ENCODE results near the gene PLA2G4B.

Gene PLA2G4B, protein sequence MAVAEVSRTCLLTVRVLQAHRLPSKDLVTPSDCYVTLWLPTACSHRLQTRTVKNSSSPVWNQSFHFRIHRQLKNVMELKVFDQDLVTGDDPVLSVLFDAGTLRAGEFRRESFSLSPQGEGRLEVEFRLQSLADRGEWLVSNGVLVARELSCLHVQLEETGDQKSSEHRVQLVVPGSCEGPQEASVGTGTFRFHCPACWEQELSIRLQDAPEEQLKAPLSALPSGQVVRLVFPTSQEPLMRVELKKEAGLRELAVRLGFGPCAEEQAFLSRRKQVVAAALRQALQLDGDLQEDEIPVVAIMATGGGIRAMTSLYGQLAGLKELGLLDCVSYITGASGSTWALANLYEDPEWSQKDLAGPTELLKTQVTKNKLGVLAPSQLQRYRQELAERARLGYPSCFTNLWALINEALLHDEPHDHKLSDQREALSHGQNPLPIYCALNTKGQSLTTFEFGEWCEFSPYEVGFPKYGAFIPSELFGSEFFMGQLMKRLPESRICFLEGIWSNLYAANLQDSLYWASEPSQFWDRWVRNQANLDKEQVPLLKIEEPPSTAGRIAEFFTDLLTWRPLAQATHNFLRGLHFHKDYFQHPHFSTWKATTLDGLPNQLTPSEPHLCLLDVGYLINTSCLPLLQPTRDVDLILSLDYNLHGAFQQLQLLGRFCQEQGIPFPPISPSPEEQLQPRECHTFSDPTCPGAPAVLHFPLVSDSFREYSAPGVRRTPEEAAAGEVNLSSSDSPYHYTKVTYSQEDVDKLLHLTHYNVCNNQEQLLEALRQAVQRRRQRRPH

GRCh38 chr15:41838400-41838897 lies at the start of gene PLA2G4B:
TSS of gene PLA2G4B (plus strand) at chr15:41838847. CDS start at chr15:41838914, 67 bp downstream.
- DNase-seq: no peak

GRCh38 chr15:41789236-41789635 lies 49.4 kb upstream of the PLA2G4B start:
- DNase-seq: no peak

- no peak for DNase-seq
These were observed 49.0 kb upstream of the PLA2G4B start for GRCh38 chr15:41789662-41790061.

- DNase-seq: no peak
These were observed 48.5 kb upstream of the PLA2G4B start for GRCh38 chr15:41790169-41790568.

GRCh38 chr15:41790756-41791546 lies 47.7 kb upstream of the PLA2G4B start:
- DNase-seq: no peak

DNA sequence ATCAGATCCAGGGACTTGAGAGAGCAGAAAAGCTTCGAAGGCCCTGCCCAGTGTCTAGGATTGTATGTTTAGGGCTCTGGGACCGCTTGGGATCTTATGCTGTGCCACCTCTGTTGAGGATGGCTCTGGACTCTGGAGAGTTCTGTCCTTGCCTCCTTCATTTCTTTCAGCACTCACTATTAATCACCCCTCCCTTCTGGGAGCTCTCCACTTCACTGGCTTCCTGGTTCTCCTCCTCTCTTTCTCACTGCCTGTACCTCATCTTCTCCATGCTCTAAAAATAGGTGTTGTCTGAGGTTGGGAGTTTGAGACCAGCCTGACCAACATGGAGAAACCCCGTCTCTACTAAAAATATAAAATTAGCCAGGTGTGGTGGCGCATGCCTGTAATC lies 47.1 kb upstream of the PLA2G4B start:
- DNase-seq: no peak

DNA sequence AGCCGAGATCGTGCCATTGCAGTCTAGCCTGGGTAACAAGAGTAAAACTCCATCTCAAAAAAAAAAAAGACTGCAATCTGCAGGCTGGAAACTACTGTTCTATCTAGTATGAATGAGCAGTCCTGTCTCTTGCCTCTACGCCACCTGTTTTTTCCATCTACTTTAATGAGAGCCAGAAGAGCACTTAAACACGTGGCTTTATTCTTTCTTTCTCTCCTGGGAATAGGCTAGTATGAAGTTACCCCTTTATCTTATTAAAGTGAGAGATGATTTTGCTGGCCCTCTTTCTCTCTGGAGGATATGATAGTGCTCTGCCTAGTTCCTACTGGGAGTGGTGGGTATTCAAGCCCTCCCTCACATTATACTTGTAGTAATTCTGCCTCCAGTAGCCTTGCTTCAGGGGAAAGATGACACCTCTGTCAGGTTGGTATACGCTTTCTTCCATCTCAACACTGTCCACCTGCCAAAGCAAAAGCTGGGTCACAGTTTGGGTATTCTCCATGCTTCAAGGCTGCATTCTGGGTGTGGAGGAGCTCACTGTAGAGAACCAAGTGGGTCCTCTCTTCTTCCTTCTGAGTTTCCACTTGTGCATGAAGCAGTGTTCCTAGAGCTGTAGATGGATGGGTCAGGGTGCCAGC lies 46.5 kb upstream of the PLA2G4B start:
- no peak for DNase-seq

DNA sequence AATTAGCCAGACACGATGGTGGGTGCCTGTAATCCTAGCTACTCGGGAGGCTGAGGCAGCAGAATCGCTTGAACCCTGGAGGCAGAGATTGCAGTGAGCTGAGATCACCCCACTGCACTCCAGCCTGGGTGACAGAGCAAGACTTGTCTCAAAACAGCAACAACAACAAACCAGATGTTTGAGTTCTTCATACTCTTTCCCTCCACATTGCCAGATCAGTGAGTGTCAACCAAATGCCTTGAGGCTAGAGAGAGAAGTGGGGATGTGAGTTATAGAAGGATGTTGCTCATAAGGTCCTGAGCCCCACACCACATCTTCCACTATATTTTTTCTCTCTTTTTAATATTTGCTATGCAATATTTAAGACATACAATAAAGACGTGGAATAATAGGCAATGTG lies 44.6 kb upstream of the PLA2G4B start:
- DNase-seq: no peak

DNA sequence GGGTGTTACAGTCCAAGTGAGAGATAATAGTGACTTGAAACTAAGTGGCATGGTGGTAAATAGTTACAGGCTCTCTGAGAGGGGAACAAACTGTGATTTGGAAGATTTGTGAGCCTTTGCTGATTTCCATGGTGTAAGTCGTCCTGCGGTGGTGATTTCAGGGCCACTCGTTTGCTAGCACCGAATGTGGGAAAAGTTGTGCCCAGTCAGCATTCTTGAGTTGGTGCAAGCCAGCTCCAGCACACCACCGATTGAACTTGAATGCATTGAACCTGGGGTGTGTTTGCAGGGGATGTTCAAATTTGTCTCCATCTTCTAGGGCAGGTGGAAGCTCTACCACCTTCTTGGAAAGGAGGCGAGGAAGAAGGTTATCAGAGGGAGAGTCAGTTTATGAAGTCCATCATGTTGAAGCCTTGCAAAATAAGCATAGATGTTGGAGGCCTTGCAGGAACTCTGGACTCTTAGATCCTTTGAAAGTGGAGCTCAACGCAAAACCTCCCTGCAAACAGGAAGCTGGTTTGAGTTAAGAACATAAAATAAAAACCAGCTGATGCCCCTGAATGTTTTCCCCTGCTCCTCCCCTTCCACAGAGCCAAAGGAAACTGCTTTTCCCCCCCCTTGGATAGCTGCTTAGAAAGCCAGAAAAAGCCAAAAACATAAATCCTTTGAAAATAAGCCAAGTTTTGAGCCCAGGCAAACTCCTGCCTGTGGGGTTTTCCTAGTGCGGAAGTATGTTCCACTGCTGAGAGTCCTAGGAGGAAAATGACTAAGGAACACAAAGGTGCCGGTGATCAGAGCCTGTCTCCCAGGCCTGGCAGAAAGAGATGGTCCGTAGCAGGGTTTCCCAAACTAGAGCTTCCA lies 42.4 kb upstream of the PLA2G4B start:
- DNase-seq: no peak

DNA sequence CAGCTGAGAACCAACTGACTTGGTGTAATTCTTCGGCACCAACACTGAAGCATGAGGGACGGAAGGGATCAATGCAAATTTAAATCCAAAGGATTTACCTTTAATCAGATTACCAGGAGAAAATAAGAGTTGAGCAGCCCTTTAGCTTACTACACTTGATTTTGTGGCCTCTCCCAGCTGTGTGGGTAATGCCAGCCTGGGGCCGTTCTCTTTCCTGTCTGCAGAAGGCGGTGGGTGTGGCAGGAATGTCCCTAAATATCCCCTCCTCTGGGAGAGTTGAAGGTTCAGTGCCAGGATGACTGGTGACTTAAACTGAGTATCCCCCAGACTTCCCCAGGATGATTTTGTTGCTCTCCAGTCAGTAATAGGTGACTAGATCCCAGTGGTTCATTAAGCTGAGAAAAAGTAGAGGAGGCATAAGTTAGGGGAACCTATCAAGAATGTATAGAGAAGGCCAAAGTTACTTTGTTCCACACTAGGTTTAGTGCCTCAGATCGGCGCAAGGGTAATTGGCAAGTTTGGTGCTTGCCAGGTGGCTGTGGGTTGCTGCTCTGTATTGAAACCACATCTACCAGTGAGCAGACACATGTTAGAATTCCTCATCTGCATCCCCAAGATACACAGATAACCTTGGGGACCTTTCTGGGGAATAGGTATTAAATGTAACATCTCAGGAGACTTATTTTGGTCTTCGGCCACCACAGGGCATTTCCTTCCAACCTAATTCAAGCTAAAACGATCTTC lies 41.3 kb upstream of the PLA2G4B start:
- no peak for DNase-seq

DNA sequence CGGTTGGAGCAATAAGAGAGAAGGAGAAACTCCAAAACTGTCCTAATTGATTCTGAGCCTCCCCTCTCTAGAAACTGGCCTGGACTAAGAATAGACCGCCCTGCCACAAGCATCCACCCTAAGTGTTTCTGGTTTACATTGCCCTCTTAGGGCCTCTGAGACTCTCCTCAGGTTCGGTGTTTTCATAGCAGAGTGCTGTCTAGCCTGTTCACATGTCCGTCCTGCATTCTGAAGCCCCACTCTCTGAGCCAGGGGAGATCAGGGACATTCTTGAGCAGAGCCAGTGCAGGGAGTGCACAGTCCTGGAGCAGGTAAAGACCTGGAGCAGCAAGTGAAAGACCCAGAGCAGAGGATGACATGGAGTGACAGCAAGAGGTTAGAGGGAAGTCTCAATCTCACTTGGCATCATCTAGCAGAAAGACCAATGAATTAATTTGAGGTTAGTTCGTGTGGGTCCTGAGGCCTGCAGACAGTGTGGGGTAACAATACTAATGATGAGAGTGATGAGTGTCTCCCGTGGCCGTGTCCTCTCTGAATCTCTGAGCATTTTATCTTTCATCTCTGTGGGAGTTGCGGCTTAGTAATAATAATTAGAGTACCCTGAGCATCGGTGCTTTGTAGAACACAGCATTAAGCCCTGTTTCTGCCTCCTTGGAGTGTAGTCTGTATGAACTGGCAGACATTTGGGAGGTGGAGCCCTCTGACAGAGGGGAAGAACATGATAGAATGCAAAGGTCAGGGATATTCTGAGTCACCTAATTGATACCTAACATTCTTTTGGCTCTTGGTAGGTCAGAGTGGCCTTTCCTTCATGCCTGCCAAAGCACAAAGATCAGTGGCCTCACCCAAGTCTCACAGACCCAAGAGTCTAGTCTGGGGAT lies 39.8 kb upstream of the PLA2G4B start:
- no peak for DNase-seq

- no peak for DNase-seq
These were observed 39.2 kb upstream of the PLA2G4B start for GRCh38 chr15:41799488-41799805.

DNA sequence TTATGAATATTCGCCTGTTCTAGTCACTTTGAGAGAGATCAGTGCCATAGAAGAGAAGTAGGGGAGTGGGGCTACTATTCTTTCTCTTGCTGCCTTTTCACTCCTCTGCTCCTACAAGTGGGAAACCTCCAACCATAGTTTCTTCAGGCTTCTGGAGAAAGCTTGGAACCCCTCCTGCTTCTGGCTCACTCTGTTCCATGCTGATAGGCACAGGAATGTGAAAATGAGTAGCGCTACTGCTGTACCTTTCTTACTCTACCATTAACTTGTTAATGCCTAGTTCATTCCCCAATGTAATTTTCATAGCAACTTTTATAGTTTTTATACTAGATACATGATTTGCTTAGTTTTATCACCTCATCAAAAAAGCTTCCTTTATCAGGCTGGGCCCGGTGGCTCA lies 37.5 kb upstream of the PLA2G4B start:
- DNase-seq: no peak

DNA sequence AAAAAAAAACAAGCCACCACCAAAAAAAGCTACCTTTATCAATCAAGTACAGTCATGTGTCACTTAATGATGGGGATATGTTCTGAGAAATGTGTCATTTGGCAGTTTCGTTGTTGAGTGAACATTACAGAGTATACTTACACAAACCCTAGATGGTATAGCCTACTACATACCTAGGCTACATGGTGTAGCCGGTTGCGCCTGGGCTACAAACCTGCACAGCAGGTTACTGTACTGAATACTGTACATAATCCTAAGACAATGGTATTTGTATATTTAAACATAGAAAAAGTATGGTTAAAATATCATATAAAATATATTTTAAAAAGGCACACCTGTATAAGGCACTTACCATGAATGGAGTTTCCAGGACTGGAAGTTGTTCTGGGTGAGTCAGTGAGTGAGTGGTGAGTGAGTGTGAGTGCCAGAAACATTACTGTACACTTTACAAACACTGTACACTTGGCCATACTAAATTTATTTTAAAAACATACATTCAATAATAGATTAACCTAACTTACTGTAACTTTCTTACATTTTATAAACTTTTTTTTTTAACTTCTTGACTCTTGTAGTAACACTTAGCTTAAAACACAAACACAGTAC lies 36.7 kb upstream of the PLA2G4B start:
- no peak for DNase-seq

GRCh38 chr15:41804361-41804760 lies 34.3 kb upstream of the PLA2G4B start:
- DNase-seq: no peak

DNA sequence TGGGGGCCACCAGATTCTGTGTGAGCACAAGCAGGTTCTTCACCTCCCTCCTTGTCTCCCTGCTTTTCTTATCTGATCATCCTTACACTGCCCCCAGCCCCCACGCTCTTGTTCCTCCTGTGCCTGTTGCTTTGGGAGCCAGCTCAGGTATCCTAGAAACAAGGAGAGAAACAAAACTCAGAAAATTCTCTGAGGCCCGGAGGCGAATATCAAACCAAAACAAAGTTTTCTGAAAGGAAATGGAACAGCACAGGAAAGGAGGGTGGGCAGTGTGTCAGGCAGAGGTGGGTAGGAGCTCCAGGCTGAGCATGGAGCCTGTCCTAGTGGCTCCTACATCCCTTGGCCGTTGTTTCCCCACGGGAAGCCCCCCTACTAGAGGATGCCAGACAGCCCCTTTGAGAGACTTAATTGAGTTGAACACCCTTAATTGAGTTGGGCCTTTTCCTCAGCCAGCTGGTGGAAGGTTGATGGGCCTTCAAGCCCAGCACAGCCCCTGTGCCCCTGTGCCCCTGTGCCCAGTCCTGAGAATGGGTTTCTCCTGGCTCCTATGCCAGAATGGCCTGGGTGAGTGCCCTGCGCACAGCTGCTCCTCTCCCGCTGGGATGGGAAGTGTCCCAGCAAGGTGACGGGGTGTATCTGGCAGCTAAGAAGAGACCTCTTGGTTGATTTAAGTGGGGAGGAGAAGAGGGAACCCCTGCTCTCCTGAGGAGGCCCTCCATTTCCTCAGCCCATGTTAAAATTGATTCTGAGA lies 33.6 kb upstream of the PLA2G4B start:
- DNase-seq: no peak

DNA sequence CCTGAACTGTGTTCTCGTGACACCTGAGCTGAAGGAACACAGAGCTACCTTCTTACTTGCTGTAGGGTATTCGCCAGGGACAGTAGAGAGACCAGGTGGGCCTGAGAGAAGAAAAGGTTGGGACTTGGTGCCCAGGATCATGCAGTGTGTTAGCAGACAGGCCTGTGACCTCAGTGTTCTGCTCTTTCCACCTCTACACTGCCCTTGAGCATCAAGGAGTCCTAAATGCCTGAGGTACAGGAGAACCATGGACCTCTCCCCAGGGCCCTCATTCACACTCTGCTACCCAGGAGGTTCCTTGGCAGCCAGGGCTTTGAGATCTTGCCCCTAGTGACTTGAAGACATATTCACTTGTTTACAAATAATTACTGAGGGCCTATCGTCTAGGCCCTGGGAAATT lies 32.9 kb upstream of the PLA2G4B start:
- no peak for DNase-seq

GRCh38 chr15:41806291-41807181 lies 32.1 kb upstream of the PLA2G4B start:
- no peak for DNase-seq

Measured in hippocampal formation (tissue), 2 donors.